SH-SY5Y (cell line): ENCODE data around the gene TBC1D10A.

Source experiments
- GATA2 ChIP-seq: IDR thresholded peaks from 2 replicates; pipeline ENCODE4 v1.6.1; 2011; ENCODE audit warnings: mild to moderate bottlenecking, low read depth, low read length
- GATA3 ChIP-seq: IDR thresholded peaks from 2 replicates; pipeline ENCODE4 v1.6.1; 2011; ENCODE audit warnings: low read depth, mild to moderate bottlenecking, low read length, moderate library complexity

- TF ChIP-seq GATA3 (no peak), GATA2 (no peak)
These were observed 51.1 kb downstream of the TBC1D10A start for GRCh38 chr22:30275625-30276024.
